D721Med (cell line): Measurements from ENCODE around the gene DCST1.

Experiments used
- DNase-seq: peaks from one replicate; pipeline ENCODE4 v3.0.0; 2011; ENCODE audit warnings: low spot score; ENCODE audit not compliant: insufficient read length
- FAIRE-seq: peaks from 2 replicates; lab custom pipeline; 2011; peaks lifted over from hg19 to GRCh38; lab: Jason Lieb, UNC
- TF ChIP-seq, protein P1 (sequence below): IDR thresholded peaks from 2 replicates; pipeline ENCODE4 v1.5.1; 2012; ENCODE audit warnings: mild to moderate bottlenecking, control low read depth; ENCODE audit not compliant: insufficient read depth; ENCODE audit errors: missing control alignments

Gene DCST1

DNA sequence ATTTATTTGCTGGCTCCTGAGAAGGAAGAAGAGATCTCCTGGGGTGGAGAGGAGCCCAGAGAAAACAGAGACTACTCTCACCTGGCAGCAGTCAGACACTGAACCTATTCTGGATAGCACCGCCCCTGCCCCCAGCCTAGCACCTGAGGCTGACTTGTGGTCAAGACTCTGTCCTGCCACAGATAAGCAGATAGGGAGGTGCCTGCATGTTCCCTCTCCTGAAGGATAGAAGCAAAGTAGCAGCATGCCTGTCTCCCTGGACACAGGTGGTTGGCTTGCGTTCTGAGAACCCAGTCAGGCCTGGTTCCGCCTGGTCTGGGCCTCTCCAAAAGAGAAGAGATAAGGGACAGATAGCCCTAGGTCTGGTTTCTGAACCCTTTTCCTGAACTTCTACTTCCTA is 43.7 kb downstream of the DCST1 start:
- FAIRE-seq (no peak), DNase-seq (no peak)
- TF ChIP-seq, protein P1, sequence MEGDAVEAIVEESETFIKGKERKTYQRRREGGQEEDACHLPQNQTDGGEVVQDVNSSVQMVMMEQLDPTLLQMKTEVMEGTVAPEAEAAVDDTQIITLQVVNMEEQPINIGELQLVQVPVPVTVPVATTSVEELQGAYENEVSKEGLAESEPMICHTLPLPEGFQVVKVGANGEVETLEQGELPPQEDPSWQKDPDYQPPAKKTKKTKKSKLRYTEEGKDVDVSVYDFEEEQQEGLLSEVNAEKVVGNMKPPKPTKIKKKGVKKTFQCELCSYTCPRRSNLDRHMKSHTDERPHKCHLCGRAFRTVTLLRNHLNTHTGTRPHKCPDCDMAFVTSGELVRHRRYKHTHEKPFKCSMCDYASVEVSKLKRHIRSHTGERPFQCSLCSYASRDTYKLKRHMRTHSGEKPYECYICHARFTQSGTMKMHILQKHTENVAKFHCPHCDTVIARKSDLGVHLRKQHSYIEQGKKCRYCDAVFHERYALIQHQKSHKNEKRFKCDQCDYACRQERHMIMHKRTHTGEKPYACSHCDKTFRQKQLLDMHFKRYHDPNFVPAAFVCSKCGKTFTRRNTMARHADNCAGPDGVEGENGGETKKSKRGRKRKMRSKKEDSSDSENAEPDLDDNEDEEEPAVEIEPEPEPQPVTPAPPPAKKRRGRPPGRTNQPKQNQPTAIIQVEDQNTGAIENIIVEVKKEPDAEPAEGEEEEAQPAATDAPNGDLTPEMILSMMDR, result no peak

DNA sequence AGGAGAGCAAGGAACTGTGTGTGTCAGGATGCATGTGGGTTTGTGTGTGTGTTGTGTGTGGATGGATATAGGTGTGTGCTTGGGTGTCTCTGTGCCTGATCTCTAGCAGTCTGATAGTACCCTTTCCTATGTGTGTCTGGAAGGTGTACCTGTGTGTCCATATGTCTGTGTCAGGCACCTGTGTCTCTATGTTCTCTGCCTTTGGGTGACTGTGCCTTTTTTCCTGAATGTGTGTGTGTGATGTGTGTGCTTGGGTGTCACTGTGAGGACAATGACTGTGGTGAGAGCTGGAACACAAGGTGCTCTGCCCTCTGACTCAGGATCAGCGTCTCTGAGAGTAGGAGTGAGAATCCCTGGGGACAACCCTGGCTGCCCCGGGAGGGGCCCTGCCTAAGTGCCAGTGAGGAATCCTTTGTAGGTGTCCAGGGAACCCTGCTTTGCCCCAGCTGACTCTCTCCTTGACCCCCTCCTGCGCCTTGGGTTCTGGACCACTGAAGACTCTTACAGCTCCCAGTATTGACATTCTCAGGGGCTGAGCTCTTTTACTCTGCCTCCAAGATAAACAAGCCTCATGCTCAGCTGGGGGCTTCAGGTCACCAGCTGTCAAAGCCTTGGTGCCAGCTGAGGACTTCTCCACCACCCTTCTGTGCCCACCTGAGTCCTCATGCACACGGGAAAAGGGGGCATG is 44.3 kb downstream of the DCST1 start:
- FAIRE-seq (no peak), DNase-seq (no peak)
- TF ChIP-seq, protein P1, result no peak

DNA sequence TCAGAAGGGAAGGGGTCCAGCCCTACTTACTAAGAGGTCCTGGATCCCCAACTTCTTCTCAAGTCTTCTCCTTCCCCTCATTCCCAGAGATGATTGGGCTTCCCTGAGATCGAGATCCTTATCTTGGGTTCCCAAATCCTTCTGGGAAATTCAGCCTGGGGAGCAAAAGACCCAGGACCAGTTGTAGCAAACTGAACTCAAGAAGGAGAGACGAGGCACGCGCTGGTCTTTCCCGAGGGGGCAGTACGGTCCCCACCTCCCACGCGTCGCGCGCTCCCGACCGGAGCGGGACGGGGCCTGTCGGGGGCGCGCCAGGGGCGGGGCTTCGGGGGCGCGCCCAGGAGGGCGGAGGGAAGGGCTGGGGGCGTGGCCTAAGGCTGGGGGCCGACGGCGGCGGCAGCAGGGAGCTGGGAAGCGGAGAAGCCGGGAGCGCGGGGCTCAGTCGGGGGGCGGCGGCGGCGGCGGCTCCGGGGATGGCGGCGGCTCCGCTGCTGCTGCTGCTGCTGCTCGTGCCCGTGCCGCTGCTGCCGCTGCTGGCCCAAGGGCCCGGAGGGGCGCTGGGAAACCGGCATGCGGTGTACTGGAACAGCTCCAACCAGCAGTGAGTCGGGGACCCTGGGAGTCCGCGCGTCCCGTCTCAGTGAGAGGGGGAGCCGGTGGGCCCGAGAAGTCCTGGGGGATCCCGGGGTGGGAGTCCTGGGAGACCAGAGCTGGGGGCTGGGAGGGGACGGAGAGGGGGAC is 45.0 kb downstream of the DCST1 start, which contains the start of gene EFNA3:
EFNA3 (plus strand) TSS at position 369 of the 741 bp plus-strand sequence; CDS start at position 474, 105 bp downstream.
- DNase-seq (peak; percentile 99), FAIRE-seq (no peak)
- TF ChIP-seq, protein P1, result no peak

DNA sequence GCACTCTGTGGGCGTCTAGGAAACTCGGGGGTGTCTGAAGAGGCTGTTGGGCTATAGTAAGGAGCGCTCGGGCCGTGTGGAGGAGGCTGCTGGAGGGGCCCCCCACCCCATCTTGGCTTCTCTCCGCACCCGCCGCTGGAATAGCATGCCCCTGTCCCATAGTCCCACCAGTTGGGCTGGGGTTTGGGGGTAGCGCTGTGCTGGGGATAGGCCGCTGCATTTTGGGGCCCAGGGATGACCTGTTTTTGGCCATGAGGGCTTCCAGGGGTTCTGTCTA is 45.5 kb downstream of the DCST1 start:
- DNase-seq, result no peak
- TF ChIP-seq, protein P1, result no peak
- no peak for FAIRE-seq

DNA sequence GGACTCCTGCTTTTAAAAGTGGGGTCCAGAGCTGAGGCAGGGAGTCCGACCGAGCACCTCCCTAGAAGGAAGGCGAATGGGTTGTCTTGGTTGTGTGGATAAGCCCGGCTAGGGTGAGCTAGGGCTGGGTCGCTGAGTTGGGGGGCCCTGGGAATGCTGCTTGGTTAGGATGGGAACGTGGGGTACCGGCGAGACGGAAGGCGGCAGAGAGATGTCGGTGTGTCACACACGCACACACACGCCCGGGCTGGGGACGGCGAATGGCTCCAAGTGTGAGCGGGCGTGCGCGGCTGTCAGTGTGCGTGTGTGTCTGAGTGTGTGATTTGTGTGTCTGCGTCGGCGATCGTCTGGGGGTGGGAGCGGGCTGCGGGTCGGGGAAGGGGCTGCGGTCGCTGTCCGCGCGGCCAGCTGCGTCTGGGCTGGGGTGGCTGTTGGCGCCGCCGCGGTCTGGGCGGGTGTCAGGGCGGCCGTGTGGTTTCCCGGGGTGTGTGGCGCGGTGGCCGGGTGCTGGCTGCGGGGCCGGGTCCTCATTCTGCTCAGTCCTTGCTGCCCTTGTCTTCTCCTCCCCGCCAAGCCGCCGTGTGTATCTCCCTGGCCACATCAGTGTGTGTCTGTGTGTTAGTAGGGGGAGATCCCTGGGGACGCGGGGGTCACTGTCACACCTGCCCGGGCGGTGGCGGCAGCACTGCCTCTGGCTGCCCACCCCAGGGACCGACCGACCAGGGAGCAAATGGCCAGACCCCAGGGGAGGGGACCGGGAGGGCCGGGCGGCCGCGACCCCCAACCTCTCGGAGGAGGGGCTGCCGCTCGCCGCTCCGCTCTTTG is 46.1 kb downstream of the DCST1 start:
- DNase-seq, result no peak
- TF ChIP-seq, protein P1, result no peak
- FAIRE-seq, result no peak

DNA sequence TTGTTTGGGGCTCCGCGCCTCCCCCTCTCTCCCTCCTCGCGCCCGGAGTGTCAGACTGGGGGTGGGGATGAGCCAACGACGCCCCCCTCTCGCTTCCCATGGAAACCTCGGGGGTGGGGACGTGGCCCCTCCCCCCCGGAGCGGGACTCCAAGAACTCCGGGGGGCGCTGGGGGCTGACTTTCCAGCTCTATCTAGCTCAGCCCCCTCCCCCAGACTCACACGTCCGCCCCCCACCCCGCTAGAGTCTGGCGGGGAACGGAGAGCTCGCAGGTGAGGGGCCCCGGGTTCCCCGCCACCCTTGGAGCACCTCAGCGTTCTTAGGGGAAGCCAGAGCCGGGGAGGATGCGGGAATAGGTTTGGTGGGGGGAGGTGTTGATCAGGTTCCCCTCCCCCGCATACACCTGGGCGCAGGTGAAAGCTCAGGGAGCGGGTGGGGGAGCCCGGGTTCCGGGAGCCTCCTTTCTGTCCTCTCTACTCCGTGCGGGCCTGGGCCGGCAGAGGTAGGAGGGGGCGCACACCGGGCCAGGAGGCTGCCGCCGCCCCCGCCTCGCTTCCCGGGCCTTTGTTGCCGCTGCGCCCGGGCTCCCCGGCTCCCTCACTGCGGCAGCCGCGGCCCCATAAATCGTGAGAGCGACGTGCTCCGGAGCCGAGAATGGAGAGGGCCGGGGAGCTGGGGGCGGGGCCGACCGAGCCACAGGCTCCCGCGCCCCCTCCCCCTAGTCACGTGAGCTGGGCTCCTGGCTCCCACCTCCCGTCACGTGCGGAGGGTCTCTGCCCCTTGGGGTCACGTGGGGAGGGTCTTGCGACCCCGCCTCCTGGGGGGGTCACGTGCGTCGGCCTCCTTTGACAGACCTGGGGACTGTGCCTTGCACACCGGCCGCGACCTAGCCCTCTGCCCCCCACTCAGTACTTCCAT is 46.9 kb downstream of the DCST1 start:
- TF ChIP-seq, protein P1, result no peak
- peak; percentile 82 for DNase-seq
- FAIRE-seq, result no peak
